OCI-LY1 (cell line): Measurements from ENCODE around the gene NTSR1.

Experiments
- CTCF ChIP-seq: fragments of 200-600 bp; sonication (generic), shearing (Covaris generic); IDR thresholded peaks from 2 replicates; pipeline ENCODE4 v1.5.1; 2017; ENCODE audit warnings: mild to moderate bottlenecking, antibody characterized with exemption, low read length, moderate library complexity, mixed read lengths
- EZH2 ChIP-seq: fragments of 200-600 bp; sonication (generic), shearing (Covaris generic); IDR thresholded peaks from 2 replicates; pipeline ENCODE4 v1.8.0; 2017; ENCODE audit warnings: borderline replicate concordance, mixed run types, mild to moderate bottlenecking, antibody characterized with exemption, low read length, moderate library complexity, mixed read lengths

GRCh38 chr20:62666736-62667529 lies 41.7 kb upstream of the NTSR1 start:
- TF ChIP-seq EZH2: no peak
- TF ChIP-seq CTCF: no peak
